Neutrophil (primary cell): ENCODE data around the gene GNG11.

Experiments
- H3K27ac ChIP-seq: fragments of 200-600 bp; sonication (generic); 2 replicates; pipeline ENCODE4 v1.5.1; 2016; ENCODE audit warnings: mild to moderate bottlenecking, moderate library complexity
- H3K27me3 ChIP-seq: fragments of 200-600 bp; sonication (generic); 2 replicates; pipeline ENCODE4 v1.6.0; 2016; ENCODE audit warnings: mild to moderate bottlenecking
- H3K36me3 ChIP-seq: fragments of 200-600 bp; sonication (generic); 2 replicates; pipeline ENCODE4 v1.5.1; 2017
- H3K4me1 ChIP-seq, 2 experiments: fragments of 200-600 bp in 1 of 2; sonication (generic) in 1 of 2; 1 replicate in 1 of 2; 2 replicates in 1 of 2; pipeline versions ENCODE4 v1.5.1 to v1.6.1; 2013 to 2016; ENCODE audit warnings: low read depth in 1 of 2, low read length in 1 of 2, mild to moderate bottlenecking in 1 of 2, moderate library complexity in 1 of 2; ENCODE audit not compliant: control insufficient read depth in 1 of 2, insufficient read depth in 1 of 2
- H3K4me3 ChIP-seq, 2 experiments: fragments of 200-600 bp in 1 of 2; sonication (generic) in 1 of 2; 1 replicate in 1 of 2; 2 replicates in 1 of 2; pipeline ENCODE4 v1.5.1; 2013 to 2016; ENCODE audit warnings: low read depth in 1 of 2, low read length in 1 of 2, mild to moderate bottlenecking in 1 of 2, moderate library complexity in 1 of 2
- H3K9me3 ChIP-seq: fragments of 200-600 bp; sonication (generic); 2 replicates; pipeline ENCODE4 v1.5.1; 2016
- TF ChIP-seq, protein P1 (sequence below): fragments of 200-600 bp; sonication (generic); IDR thresholded peaks from 2 replicates; pipeline ENCODE4 v1.5.1; 2016; ENCODE audit warnings: antibody characterized with exemption

The GNG11 gene

DNA sequence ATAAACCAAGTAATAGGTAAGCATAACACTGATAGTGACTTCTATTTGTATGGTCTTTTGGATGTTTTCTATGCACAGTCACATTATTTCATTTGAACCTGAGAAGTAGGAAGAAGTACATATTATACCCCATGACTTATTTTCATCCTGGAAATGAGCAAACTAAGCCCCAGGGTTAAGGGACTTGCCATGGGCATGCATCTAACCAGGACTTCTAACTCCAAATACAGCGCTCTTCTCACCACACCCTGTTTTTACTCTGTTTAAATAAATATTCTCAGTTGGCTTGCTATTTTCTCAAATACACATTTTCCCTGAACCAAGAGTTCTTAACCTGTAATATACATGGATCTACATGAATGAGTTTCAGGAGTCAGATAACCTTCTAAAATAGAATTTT lies 16.3 kb downstream of the GNG11 start:
- TF ChIP-seq, protein P1, sequence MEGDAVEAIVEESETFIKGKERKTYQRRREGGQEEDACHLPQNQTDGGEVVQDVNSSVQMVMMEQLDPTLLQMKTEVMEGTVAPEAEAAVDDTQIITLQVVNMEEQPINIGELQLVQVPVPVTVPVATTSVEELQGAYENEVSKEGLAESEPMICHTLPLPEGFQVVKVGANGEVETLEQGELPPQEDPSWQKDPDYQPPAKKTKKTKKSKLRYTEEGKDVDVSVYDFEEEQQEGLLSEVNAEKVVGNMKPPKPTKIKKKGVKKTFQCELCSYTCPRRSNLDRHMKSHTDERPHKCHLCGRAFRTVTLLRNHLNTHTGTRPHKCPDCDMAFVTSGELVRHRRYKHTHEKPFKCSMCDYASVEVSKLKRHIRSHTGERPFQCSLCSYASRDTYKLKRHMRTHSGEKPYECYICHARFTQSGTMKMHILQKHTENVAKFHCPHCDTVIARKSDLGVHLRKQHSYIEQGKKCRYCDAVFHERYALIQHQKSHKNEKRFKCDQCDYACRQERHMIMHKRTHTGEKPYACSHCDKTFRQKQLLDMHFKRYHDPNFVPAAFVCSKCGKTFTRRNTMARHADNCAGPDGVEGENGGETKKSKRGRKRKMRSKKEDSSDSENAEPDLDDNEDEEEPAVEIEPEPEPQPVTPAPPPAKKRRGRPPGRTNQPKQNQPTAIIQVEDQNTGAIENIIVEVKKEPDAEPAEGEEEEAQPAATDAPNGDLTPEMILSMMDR: no peak

GRCh38 chr7:93938293-93938692 lies 16.8 kb downstream of the GNG11 start:
- Histone ChIP-seq H3K4me1 (no peaks in the 10 kb centered on the region), H3K27me3 (no peaks in the 10 kb centered on the region), H3K27ac (no peak overlapping the region), H3K4me3 (no peak overlapping the region), H3K36me3 (no peaks in the 10 kb centered on the region), H3K9me3 (no peaks in the 10 kb centered on the region)
- TF ChIP-seq, protein P1: no peak

More for the DNA sequence above, 16.3 kb downstream of the GNG11 start:
- H3K27ac ChIP-seq: no peak overlapping the region
- H3K9me3 ChIP-seq: no peaks in the 10 kb centered on the region
- no peaks in the 10 kb centered on the region for H3K36me3 ChIP-seq
- no peaks in the 10 kb centered on the region for H3K27me3 ChIP-seq
- H3K4me1 ChIP-seq: no peaks in the 10 kb centered on the region
- H3K4me3 ChIP-seq: no peak overlapping the region

- TF ChIP-seq, protein P1: no peak
- Histone ChIP-seq H3K4me3 (no peak overlapping the region), H3K4me1 (no peaks in the 10 kb centered on the region), H3K9me3 (no peaks in the 10 kb centered on the region), H3K36me3 (no peaks in the 10 kb centered on the region), H3K27ac (no peak overlapping the region), H3K27me3 (no peaks in the 10 kb centered on the region)
Measured at GRCh38 chr7:93941945-93942344, 20.4 kb downstream of the GNG11 start.

GRCh38 chr7:93943816-93944540 lies 22.4 kb downstream of the GNG11 start:
- Histone ChIP-seq H3K4me3 (no peak overlapping the region), H3K4me1 (no peaks in the 10 kb centered on the region), H3K27me3 (no peaks in the 10 kb centered on the region), H3K27ac (no peak overlapping the region), H3K36me3 (no peaks in the 10 kb centered on the region), H3K9me3 (no peaks in the 10 kb centered on the region)
- TF ChIP-seq, protein P1: no peak

- H3K4me3 ChIP-seq: no peak overlapping the region
- no peaks in the 10 kb centered on the region for H3K36me3 ChIP-seq
- H3K27ac ChIP-seq: no peak overlapping the region
- H3K4me1 ChIP-seq: no peaks in the 10 kb centered on the region
- H3K27me3 ChIP-seq: no peaks in the 10 kb centered on the region
- H3K9me3 ChIP-seq: no peaks in the 10 kb centered on the region
- TF ChIP-seq, protein P1: no peak
Measured at GRCh38 chr7:93944673-93945072, 23.1 kb downstream of the GNG11 start.
